Kidney (tissue), 14 donors: Measurements from ENCODE around the gene SASH1. TPM values are rescaled to one million over a fixed set of nuclear protein-coding genes. Genes with fewer than 3 reads are reported as not detected.
"Not testable (repeated sequence)": the region's sequence is repeated elsewhere in the genome, so short reads cannot be mapped to it uniquely, and the experiment has no call there.

Experiments
- DNase-seq, 5 donors: peaks; one replicate each; pipeline ENCODE4 v3.0.0-alpha.2; 2013 to 2020
- FAIRE-seq: peaks from 2 replicates; lab custom pipeline; 2012; peaks lifted over from hg19 to GRCh38; lab: Jason Lieb, UNC
- H3K27ac ChIP-seq, 2 donors: one replicate each; pipeline ENCODE4 v1.7.0; 2013; ENCODE audit warnings: low read depth in 2 of 2, low read length in 2 of 2, inconsistent platforms in 1 of 2
- H3K27me3 ChIP-seq: one replicate; pipeline ENCODE4 v1.7.1; 2013; ENCODE audit warnings: low read length, inconsistent platforms; ENCODE audit not compliant: control insufficient read depth, insufficient read depth
- H3K36me3 ChIP-seq, 3 donors: one replicate each; pipeline versions ENCODE4 v1.7.0 to v1.7.1; 2013; ENCODE audit warnings: low read length in 3 of 3, control low read depth in 1 of 3, inconsistent platforms in 1 of 3; ENCODE audit not compliant: insufficient read depth in 3 of 3, control insufficient read depth in 2 of 3
- H3K4me1 ChIP-seq, 3 donors: one replicate each; pipeline versions ENCODE4 v1.7.0 to v1.7.1; 2013; ENCODE audit warnings: low read length in 3 of 3, inconsistent platforms in 1 of 3, low read depth in 1 of 3; ENCODE audit not compliant: control insufficient read depth in 2 of 3, insufficient read depth in 2 of 3
- H3K4me3 ChIP-seq, 3 donors: one replicate each; pipeline versions ENCODE4 v1.7.0 to v1.8.1; 2013; ENCODE audit warnings: low read length in 3 of 3, control low read depth in 1 of 3, inconsistent platforms in 1 of 3
- H3K9ac ChIP-seq, 3 donors: one replicate each; pipeline versions ENCODE4 v1.7.0 to v1.7.1; 2013; ENCODE audit warnings: low read length in 3 of 3, control low read depth in 1 of 3, inconsistent platforms in 1 of 3
- H3K9me3 ChIP-seq, 3 donors: one replicate each; pipeline versions ENCODE4 v1.7.0 to v1.7.1; 2013; ENCODE audit warnings: low read length in 3 of 3, control low read depth in 1 of 3, inconsistent platforms in 1 of 3; ENCODE audit not compliant: control insufficient read depth in 2 of 3, insufficient read depth in 1 of 3
- CTCF ChIP-seq: IDR thresholded peaks from 3 replicates; pipeline ENCODE4 v1.5.1; 2012; ENCODE audit warnings: mild to moderate bottlenecking, moderate library complexity, borderline replicate concordance; ENCODE audit not compliant: insufficient read depth; ENCODE audit errors: extremely low read depth
- intact Hi-C: fragments of 100-400 bp; cut with DNase I; formaldehyde crosslinking; loops from one replicate; pipeline ENCODE4 v1.11.1; 2022
- polyA plus RNA-seq: library from polyadenylated mRNA; stranded (reverse); fragments of 350-450 nt; fragmentation: Illumina TruSeq; extraction: RNeasy Lipid Tissue Mini Kit (QIAGEN cat#74804); gene quantifications from one replicate; pipeline ENCODE4 v1.2.3, GENCODE V29; 2014; ENCODE audit warnings: low read depth, low replicate concordance; ENCODE audit not compliant: insufficient read depth
- total RNA-seq: library from RNA; stranded (reverse); fragmentation: NEBNext Ultra II Directional; extraction: Animal tissue kit (Norgen Biotek cat#: 25700); gene quantifications from one replicate; pipeline ENCODE4 v1.2.1, GENCODE V29; 2021
- donor health status: control.
- donor health status: control.
- donor health status: control.
- donor health status: control.
- donor health status: control.
- donor health status: DM: yes; HTN: yes; CAD: no.
- donor health status: Normal renal cell carcinoma (clear cell type).

Gene SASH1
- total and polyA plus RNA-seq, 2 donors from 2014 or later = 6.2 to 148 TPM

- no peak for TF ChIP-seq CTCF
- DNase-seq (no peak), FAIRE-seq (no peak)
- Histone ChIP-seq H3K4me3 (no peak overlapping the region), H3K27me3 (no peaks in the 10 kb centered on the region), H3K9me3 (peaks cover 0 to 3% (median 0%) of the 10 kb centered on the region in 3 donors), H3K27ac (no peak overlapping the region), H3K36me3 (no peaks in the 10 kb centered on the region), H3K4me1 (no peaks in the 10 kb centered on the region), H3K9ac (no peak overlapping the region)
- intact Hi-C loops = loop anchor here (10.0 kb wide), 1 partner anchor 371 kb away; no protein-coding TSS in a partner anchor
These were observed 241.0 kb downstream of the SASH1 start for GRCh38 chr6:148583631-148584030.

DNA sequence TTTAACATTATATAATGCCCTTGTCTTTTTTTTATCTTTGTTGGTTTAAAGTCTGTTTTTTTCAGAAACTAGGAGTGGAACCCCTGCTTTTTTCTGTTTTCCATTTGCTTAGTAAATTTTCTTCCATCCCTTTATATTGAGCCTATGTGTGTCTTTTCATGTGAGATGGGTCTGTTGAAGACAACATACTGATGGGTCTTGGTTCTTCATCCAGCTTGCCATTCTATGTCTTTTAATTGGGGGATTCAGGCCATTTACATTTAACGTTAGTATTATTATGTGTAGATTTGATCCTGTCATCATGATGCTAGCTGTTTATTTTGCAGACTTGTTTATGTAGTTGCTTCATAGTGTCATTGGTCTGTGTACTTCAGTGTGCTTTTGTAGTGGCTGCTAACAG lies 243.0 kb downstream of the SASH1 start:
- H3K27me3 ChIP-seq, H3K27ac ChIP-seq, FAIRE-seq, H3K4me1 ChIP-seq, H3K36me3 ChIP-seq, DNase-seq, H3K9ac ChIP-seq, H3K9me3 ChIP-seq, H3K4me3 ChIP-seq: not testable (repeated sequence)
- intact Hi-C loops = loop anchor here (10.0 kb wide), 1 partner anchor 369 kb away; no protein-coding TSS in a partner anchor

DNA sequence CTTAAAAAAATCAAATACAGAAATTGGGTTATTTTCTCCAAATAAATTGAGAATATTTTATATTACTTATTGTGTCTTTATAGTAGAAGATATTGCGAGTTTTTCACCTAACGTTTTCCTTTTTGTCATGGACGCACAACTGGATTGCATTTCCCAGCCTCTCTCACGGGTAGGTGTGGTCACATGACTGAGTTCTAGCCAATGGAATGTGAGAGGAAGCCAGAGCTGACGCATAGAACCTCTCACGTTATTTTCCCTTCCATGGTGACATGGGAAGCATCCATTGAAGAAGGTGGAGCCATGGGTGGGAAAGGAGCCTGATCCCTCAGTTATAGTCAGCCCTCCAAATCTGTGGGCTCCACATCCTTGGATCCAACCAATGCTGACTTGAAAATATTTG lies 248.2 kb downstream of the SASH1 start:
- Histone ChIP-seq H3K4me1 (no peaks in the 10 kb centered on the region), H3K27me3 (no peaks in the 10 kb centered on the region), H3K36me3 (no peaks in the 10 kb centered on the region), H3K27ac (no peak overlapping the region), H3K4me3 (no peak overlapping the region), H3K9ac (no peak overlapping the region), H3K9me3 (peaks cover 0 to 4% (median 4%) of the 10 kb centered on the region in 3 donors)
- no peak for TF ChIP-seq CTCF
- no peak for FAIRE-seq
- DNase-seq = no peak
- intact Hi-C loops = no loop called here

- no peaks in the 10 kb centered on the region for H3K4me1 ChIP-seq
- H3K9ac ChIP-seq = no peak overlapping the region
- intact Hi-C loops = no loop called here
- FAIRE-seq (no peak), DNase-seq (no peak)
- H3K9me3 ChIP-seq = peaks cover 0 to 4% (median 4%) of the 10 kb centered on the region in 3 donors
- H3K27ac ChIP-seq = no peak overlapping the region
- H3K4me3 ChIP-seq = no peak overlapping the region
- H3K27me3 ChIP-seq = no peaks in the 10 kb centered on the region
- no peak for TF ChIP-seq CTCF
- H3K36me3 ChIP-seq = no peaks in the 10 kb centered on the region
These were observed 249.0 kb downstream of the SASH1 start for GRCh38 chr6:148591656-148592055.
